Bronchial epithelial cell (primary cell): ENCODE measurements around the gene PRICKLE1. TPM values are rescaled to one million over a fixed set of nuclear protein-coding genes. Genes with fewer than 3 reads are reported as not detected.

Experiments used
- DNase-seq: peaks from one replicate; pipeline ENCODE4 v3.0.0-alpha.2; 2010; ENCODE audit warnings: low read depth
- FAIRE-seq: peaks from 2 replicates; lab custom pipeline; 2011; peaks lifted over from hg19 to GRCh38; lab: Jason Lieb, UNC
- H3K27me3 ChIP-seq: 2 replicates; pipeline ENCODE4 v1.5.1; 2011; ENCODE audit warnings: low read length; ENCODE audit not compliant: control insufficient read depth, insufficient read depth
- H3K36me3 ChIP-seq: 2 replicates; pipeline ENCODE4 v1.5.1; 2011; ENCODE audit warnings: low read length; ENCODE audit not compliant: control insufficient read depth, insufficient read depth
- H3K4me3 ChIP-seq: 2 replicates; pipeline ENCODE4 v1.5.1; 2011; ENCODE audit warnings: mild to moderate bottlenecking, low read depth, low read length, control low read depth
- CTCF ChIP-seq: IDR thresholded peaks from 2 replicates; pipeline ENCODE4 v1.5.1; 2011; ENCODE audit warnings: mild to moderate bottlenecking, moderate library complexity, low read length, control low read depth, inconsistent platforms; ENCODE audit not compliant: insufficient read depth, severe bottlenecking
- total RNA-seq: library from RNA; depleted of rRNA; stranded (reverse); fragments of >200 nt; gene quantifications from 2 replicates; pipeline ENCODE4 v1.2.1, GENCODE V29; 2014

The PRICKLE1 gene
- total RNA-seq, 1 donor from 2014 or later: 1.1 TPM

DNA sequence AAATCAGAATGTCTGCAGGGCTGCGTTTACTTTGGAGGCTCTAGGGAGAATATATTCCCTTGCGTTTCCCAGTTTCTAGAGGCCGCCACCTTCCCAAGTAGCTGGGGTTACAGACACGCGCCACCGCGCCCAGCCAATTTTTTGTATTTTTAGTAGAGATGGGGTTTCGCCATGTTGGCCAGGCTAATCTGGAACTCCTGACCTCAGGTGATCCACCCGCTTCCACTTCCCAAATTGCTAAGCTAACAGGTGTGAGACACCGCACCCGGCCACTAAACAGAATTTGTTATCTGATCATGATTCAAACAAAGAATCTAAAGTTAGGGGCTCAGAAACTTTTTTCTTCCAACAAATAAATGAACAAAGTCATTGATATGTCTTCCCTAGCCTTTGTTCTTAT lies 148.9 kb downstream of the PRICKLE1 start:
- FAIRE-seq (no peak), DNase-seq (no peak)
- TF ChIP-seq CTCF: no peak
- Histone ChIP-seq H3K4me3 (no peak overlapping the region), H3K27me3 (no peaks in the 10 kb centered on the region), H3K36me3 (peaks cover 7% of the 10 kb centered on the region)

DNA sequence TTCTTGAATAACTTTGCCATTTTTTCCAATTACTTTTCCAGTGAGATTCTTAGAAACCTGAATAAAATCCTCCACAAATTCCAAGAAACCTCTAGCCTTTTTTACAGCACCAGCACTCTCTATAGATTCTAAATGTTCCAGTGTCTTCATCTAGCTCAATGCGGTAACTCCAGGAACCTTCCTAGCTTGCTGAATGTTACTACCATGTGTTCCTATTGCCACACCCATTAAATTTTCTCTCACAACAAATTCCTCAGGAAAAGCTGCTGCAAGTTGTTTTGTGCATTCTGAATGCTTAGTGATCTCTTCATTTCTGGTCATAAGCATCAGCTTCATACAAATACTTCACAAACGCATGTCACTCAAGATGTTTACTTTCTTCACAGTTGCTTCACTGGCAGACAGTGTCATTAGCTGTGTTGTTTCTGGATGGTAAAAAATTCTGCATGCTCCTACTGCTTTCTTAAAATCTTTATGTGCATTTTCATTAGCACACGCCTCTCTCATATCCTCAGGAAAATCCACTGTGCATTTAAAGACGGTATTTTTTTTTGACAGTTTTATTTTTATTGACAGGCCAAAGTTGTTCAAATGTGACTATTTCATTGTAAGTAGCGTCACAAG lies 156.9 kb downstream of the PRICKLE1 start:
- DNase-seq (no peak), FAIRE-seq (no peak)
- Histone ChIP-seq H3K36me3 (no peaks in the 10 kb centered on the region), H3K4me3 (no peak overlapping the region), H3K27me3 (no peaks in the 10 kb centered on the region)
- no peak for TF ChIP-seq CTCF

- FAIRE-seq (no peak), DNase-seq (no peak)
- no peaks in the 10 kb centered on the region for H3K36me3 ChIP-seq
- no peaks in the 10 kb centered on the region for H3K27me3 ChIP-seq
- no peak for TF ChIP-seq CTCF
- no peak overlapping the region for H3K4me3 ChIP-seq
These were observed 160.7 kb downstream of the PRICKLE1 start for GRCh38 chr12:42428850-42429249.

DNA sequence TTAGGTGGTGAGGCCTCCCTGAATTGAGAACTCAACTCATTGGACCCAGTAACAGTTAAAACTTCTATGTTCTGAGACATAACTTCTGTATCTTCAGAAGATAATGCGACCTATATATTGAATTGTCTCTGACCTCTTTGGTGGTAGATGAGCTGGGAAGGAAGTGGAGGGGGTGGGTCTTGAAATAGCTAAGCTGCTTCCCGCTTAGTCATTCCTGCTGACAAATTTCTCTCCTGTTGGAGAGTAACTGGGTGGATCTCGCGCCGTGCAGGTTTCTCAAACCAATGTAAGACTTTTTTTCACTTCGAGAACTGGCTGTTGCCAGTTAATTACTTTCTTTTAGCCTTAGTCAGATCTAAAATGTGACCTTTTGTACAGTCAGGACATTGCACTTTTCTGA lies 162.8 kb downstream of the PRICKLE1 start:
- Histone ChIP-seq H3K27me3 (no peaks in the 10 kb centered on the region), H3K4me3 (no peak overlapping the region), H3K36me3 (no peaks in the 10 kb centered on the region)
- TF ChIP-seq CTCF: no peak
- FAIRE-seq (no peak), DNase-seq (peak; percentile 74)

- no peaks in the 10 kb centered on the region for H3K27me3 ChIP-seq
- DNase-seq: no peak
- H3K36me3 ChIP-seq: no peaks in the 10 kb centered on the region
- no peak for FAIRE-seq
- TF ChIP-seq CTCF: no peak
- no peak overlapping the region for H3K4me3 ChIP-seq
These were observed 166.8 kb downstream of the PRICKLE1 start for GRCh38 chr12:42422785-42423184.
